ENCODE data around the gene DAD1. TPM values are rescaled to one million over a fixed set of nuclear protein-coding genes. Genes with fewer than 3 reads are reported as not detected.

DAD1 gene
- total and polyA plus RNA-seq, 9 donors = 117 to 310 (median 143) TPM

DNA sequence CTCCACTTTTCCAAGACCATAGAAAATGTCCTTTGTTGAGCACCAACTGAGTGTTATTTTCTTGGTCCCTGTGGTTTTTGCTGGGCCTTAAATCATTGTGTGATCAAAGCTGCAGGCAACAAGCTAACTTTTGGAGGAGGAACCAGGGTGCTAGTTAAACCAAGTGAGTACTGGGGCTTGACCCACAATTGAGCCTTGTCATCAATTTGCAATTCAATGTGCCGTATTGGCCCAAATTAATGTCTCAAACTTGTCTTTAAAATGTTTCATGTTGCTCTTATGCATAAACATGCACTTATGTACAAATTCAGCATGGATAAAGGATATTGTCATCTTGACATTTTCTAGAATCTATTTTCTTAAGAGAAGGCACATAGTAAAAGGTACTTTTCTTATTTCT lies 62.3 kb downstream of the DAD1 start:
- no peaks in the 10 kb centered on the region for H3K9me3 ChIP-seq
- H3K4me1 ChIP-seq (ENCODE audit: insufficient read depth) = no peaks in the 10 kb centered on the region
- intact Hi-C loops (cut with DNase I) = no loop called here
- H3K27me3 ChIP-seq = no peaks in the 10 kb centered on the region
- DNase-seq = no peak
- no peak overlapping the region for H3K4me3 ChIP-seq
- 93 to 100% (median 95%) methylated on average over 1 of the region's 1 CpG for WGBS, 3 donors
- H3K27ac ChIP-seq = no peak overlapping the region
- TF ChIP-seq EP300 (IDR thresholded peaks at IDR 0.05) = no peak
- no peak for TF ChIP-seq POLR2A (IDR thresholded peaks at IDR 0.05)
- TF ChIP-seq, protein P1, sequence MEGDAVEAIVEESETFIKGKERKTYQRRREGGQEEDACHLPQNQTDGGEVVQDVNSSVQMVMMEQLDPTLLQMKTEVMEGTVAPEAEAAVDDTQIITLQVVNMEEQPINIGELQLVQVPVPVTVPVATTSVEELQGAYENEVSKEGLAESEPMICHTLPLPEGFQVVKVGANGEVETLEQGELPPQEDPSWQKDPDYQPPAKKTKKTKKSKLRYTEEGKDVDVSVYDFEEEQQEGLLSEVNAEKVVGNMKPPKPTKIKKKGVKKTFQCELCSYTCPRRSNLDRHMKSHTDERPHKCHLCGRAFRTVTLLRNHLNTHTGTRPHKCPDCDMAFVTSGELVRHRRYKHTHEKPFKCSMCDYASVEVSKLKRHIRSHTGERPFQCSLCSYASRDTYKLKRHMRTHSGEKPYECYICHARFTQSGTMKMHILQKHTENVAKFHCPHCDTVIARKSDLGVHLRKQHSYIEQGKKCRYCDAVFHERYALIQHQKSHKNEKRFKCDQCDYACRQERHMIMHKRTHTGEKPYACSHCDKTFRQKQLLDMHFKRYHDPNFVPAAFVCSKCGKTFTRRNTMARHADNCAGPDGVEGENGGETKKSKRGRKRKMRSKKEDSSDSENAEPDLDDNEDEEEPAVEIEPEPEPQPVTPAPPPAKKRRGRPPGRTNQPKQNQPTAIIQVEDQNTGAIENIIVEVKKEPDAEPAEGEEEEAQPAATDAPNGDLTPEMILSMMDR (IDR thresholded peaks at IDR 0.05) = no peak
- H3K36me3 ChIP-seq = no peaks in the 10 kb centered on the region

DNA sequence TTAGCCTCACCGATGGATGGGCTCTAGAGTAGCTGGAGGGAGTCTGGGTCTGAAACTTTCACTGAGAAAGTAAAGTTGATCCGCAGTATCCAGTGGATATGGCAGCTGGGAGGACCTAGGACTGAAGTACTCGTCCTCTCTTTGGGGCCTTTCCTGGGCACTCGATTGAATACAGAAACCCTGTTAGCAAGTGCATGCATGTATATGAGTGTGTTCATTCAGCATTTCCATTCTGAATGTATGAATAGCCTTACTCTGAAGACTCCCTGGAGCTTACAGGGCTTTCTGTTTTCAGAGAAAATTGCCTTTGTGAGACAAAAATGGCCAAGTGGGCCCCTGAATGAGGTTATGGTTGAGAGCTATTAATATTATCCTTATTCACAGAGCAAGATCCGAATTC lies 62.8 kb downstream of the DAD1 start:
- Histone ChIP-seq H3K27me3 (no peaks in the 10 kb centered on the region), H3K9me3 (no peaks in the 10 kb centered on the region), H3K4me1 (ENCODE audit: insufficient read depth) (no peaks in the 10 kb centered on the region), H3K36me3 (no peaks in the 10 kb centered on the region), H3K27ac (no peak overlapping the region), H3K4me3 (no peak overlapping the region)
- DNase-seq = no peak
- 91 to 97% (median 92%) methylated on average over 5 of the region's 5 CpGs for WGBS, 3 donors
- TF ChIP-seq, protein P1 (IDR thresholded peaks at IDR 0.05) = no peak
- TF ChIP-seq EP300 (IDR thresholded peaks at IDR 0.05) (no peak), POLR2A (IDR thresholded peaks at IDR 0.05) (no peak)
- intact Hi-C loops (cut with DNase I) = no loop called here

DNA sequence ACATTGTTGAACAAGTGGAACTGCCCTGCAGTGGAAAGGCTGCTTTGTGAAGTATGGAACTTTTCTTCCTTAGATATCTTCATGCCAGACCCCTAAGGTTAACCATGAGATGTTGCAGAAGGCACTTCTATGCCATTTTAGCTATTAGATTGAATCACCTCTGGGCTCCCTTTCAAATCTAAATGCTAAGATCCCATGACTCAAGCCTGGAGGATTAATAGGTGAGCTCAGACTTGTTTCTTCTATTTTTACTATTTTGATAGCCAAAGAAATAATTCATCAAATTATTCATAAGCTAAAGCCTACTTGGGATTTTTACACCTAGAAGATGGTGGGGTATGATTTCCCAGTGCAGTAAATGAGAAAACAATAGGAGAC lies 64.3 kb downstream of the DAD1 start:
- DNase-seq = no peak
- H3K9me3 ChIP-seq = no peaks in the 10 kb centered on the region
- no peak overlapping the region for H3K4me3 ChIP-seq
- H3K27me3 ChIP-seq = no peaks in the 10 kb centered on the region
- TF ChIP-seq POLR2A (IDR thresholded peaks at IDR 0.05) (no peak), EP300 (IDR thresholded peaks at IDR 0.05) (no peak)
- TF ChIP-seq, protein P1 (IDR thresholded peaks at IDR 0.05) = no peak
- no peaks in the 10 kb centered on the region for H3K36me3 ChIP-seq
- H3K27ac ChIP-seq = no peak overlapping the region
- intact Hi-C loops (cut with DNase I) = no loop called here
- H3K4me1 ChIP-seq (ENCODE audit: insufficient read depth) = no peaks in the 10 kb centered on the region

DNA sequence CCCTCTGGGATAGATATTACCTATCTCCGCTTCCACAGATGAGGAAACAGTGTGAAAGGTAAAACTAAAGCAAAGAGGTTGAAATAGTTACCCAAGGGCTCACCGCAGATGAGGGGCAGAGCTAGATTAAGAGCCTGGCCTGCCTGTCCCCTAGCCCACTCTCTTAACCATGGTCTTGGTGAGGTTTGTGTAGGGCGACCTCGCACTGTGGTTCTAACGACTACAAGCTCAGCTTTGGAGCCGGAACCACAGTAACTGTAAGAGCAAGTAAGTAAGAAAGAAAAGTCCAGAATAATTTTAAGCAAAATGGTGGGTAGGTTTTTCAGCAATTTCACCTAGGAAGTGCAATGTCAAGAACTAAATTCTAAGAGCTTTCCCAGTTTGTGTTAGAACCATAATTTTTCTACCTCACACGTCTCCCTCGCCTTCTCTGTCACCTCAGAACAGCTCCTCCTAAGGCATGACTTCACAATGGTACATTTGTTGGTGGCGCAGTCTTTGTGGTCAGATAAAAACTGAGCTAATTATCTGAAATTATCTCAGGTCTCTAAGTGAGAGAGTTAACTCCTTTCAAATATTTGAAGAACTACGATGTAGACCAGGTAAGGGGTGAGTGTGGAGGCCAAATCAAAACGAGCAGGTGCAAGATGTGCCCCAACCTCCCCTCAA lies 64.8 kb downstream of the DAD1 start:
- Histone ChIP-seq H3K27me3 (no peaks in the 10 kb centered on the region), H3K4me3 (no peak overlapping the region), H3K9me3 (no peaks in the 10 kb centered on the region), H3K27ac (no peak overlapping the region), H3K36me3 (no peaks in the 10 kb centered on the region), H3K4me1 (ENCODE audit: insufficient read depth) (no peaks in the 10 kb centered on the region)
- intact Hi-C loops (cut with DNase I) = no loop called here
- no peak for DNase-seq
- TF ChIP-seq POLR2A (IDR thresholded peaks at IDR 0.05) = no peak
- no peak for TF ChIP-seq EP300 (IDR thresholded peaks at IDR 0.05)
- TF ChIP-seq, protein P1 (IDR thresholded peaks at IDR 0.05) = no peak
- WGBS, 3 donors = 85 to 93% (median 89%) methylated on average over 11 of the region's 11 CpGs
